GM12864 (cell line): ENCODE results near the gene CADM2.

Source experiments
- DNase-seq: peaks from one replicate; pipeline ENCODE4 v3.0.0-alpha.2; 2011; ENCODE audit warnings: low read depth
- H3K4me3 ChIP-seq: 2 replicates; pipeline ENCODE4 v1.5.1; 2011; ENCODE audit warnings: mild to moderate bottlenecking, low read depth, low read length, control low read depth
- TF ChIP-seq, protein P1 (sequence below): IDR thresholded peaks from 2 replicates; pipeline ENCODE4 v1.5.1; 2011; ENCODE audit warnings: low read depth, mild to moderate bottlenecking, moderate library complexity, low read length, control low read depth, inconsistent platforms; ENCODE audit errors: missing control alignments

CADM2 gene

DNA sequence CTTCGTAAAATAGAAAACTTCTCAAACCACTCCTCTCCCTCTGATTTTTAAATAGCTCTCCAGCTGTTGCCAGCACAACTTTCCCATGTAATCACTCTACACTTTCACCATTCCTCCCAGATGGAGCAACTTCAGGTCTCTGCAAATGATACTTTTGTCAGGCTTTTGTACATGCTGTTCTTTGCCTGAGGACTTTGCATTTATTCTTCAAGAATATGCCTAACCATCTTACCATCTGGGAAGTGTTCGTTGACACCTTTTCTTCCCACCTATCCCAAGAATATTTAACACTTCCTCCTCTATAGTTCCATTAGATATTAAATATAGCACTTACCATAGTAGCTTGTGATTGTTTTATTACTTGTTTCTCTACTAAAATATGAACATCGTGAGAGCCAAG lies 703.7 kb downstream of the CADM2 start:
- DNase-seq = no peak
- TF ChIP-seq, protein P1, sequence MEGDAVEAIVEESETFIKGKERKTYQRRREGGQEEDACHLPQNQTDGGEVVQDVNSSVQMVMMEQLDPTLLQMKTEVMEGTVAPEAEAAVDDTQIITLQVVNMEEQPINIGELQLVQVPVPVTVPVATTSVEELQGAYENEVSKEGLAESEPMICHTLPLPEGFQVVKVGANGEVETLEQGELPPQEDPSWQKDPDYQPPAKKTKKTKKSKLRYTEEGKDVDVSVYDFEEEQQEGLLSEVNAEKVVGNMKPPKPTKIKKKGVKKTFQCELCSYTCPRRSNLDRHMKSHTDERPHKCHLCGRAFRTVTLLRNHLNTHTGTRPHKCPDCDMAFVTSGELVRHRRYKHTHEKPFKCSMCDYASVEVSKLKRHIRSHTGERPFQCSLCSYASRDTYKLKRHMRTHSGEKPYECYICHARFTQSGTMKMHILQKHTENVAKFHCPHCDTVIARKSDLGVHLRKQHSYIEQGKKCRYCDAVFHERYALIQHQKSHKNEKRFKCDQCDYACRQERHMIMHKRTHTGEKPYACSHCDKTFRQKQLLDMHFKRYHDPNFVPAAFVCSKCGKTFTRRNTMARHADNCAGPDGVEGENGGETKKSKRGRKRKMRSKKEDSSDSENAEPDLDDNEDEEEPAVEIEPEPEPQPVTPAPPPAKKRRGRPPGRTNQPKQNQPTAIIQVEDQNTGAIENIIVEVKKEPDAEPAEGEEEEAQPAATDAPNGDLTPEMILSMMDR = no peak
- H3K4me3 ChIP-seq = no peak overlapping the region

DNA sequence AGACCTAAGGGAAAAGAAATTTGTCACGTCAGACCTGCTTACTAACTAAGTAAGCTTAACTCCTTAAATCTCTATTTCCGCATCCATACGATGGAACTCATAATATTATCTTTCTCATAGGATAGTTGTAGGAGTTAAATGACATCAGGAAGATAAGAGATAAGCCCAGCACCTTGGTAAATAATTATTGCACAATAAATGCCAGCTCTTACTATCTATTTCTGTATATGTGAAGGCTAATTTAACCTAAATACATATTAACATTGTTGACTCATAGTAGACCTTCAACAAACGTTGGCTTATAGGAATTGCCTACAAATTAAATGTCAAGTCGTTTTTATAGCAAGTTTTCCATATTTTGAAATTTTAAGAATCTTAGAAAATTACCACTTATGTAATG lies 709.0 kb downstream of the CADM2 start:
- H3K4me3 ChIP-seq = no peak overlapping the region
- TF ChIP-seq, protein P1 = no peak
- no peak for DNase-seq

DNA sequence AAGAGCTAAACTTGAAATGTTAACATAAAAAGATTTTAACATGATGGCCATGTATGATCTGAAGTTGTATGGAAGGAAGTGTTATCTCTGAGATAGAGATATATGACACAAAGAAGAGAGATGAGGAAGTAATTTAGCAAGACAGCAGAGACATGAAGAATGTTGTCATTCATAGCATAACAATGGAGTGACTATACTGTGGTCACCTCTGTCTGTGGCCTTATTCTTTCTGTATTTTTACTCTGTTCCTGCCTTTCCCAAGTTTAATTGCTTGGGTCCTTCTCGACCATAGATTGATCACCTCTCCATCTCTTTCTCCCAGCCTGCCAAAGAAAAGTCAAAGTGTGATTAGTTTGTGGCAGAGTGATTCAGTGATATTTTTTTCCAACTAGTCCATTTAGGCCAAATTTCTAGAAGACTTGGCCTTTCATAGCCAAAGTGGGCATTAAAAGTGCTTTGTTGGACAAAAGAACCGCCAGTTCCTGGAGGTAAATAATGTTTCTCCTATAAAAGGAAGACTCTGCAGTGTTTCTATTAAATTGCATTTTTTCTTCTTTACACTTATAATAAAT lies 711.9 kb downstream of the CADM2 start:
- TF ChIP-seq, protein P1 = no peak
- no peak overlapping the region for H3K4me3 ChIP-seq
- DNase-seq = no peak

DNA sequence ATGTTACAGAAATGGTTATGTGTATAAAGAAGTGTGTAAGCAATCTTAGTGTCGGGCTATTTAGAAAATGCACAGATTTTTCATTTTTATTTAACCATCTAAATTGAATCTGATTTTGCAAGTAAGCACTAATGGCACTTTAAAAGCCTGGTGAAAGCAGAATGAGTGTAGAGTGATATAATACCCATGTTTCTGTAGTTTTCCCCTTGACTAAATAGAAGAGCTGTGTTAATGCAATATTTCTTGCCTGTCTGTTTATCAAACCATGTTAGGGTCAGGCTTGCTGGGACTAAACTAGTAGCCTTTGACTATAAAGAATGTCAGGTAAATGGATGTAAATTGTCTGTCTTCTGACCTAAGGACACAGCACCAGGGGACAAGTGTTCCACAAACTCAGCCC lies 714.0 kb downstream of the CADM2 start:
- TF ChIP-seq, protein P1 = no peak
- H3K4me3 ChIP-seq = no peak overlapping the region
- no peak for DNase-seq

DNA sequence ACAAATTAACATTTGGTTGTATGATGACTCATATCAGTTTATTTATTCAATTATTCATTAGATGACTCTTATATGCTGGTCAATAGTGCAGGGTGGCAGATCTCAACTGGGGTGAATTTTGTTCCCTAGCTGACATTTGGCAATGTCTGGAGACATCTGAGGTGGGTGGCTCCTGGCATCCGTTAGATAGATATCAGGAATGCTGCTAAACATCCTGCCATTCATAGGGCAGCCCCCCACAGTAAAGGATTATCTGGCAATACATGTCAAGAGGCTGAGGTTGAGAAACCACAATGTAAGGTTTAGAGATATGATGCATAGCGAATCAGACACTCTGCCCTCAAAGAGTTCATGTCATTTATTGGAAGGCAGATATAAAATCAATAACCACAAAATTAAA lies 719.9 kb downstream of the CADM2 start:
- H3K4me3 ChIP-seq = no peak overlapping the region

DNA sequence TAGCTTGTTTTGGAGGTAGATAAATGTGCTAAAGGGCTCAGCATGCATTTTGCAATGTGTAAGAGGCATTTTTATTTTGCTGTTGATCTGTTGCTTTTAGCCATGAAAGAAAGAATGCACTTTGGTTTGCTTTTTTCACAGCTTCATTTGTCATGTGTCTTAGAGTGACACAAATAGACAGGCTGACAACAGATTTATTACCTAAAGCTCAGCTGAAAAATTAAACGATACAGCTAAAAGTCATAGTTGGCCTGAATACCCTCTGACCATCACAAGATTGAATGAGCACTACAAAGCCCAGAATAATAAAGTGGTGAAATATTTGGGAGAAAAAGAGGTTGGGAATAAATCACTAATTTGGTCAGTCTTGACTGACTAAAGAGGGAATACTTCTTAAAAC lies 723.1 kb downstream of the CADM2 start:
- no peak for DNase-seq
- TF ChIP-seq, protein P1 = no peak

More for the DNA sequence above, 719.9 kb downstream of the CADM2 start:
- TF ChIP-seq, protein P1 = no peak
- DNase-seq = no peak

DNA sequence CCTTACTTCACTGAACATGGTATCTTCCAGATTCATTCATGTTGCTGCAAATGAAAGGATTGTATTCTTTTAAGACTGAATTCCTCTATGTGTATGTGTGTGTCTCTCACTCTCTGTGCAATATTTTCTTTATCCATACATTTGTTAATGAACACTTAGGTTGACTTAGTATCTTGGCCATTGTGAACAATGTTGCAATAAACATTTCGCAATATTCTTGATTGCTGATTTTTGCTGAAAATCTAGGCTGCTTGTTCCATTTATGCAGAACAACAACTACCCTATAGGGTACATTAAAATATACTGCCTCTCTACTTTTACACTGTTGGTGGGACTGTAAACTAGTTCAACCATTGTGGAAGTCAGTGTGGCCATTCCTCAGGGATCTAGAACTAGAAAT lies 732.4 kb downstream of the CADM2 start:
- TF ChIP-seq, protein P1 = no peak
- DNase-seq = no peak
- no peak overlapping the region for H3K4me3 ChIP-seq

More for the DNA sequence above, 723.1 kb downstream of the CADM2 start:
- H3K4me3 ChIP-seq = no peak overlapping the region
